Activated CD8-positive, alpha-beta memory T cell treated with anti-CD3 and anti-CD28 coated beads for 36 hours (primary cell): Measurements from ENCODE around the gene FAM234A. TPM values are rescaled to one million over a fixed set of nuclear protein-coding genes. Genes with fewer than 3 reads are reported as not detected.
"Not testable (repeated sequence)": the region's sequence is repeated elsewhere in the genome, so short reads cannot be mapped to it uniquely, and the experiment has no call there.

Source experiments
- CTCF ChIA-PET: fragments of 350-600 bp; sonication (Branson Sonifier 250); formaldehyde crosslinking; loops from one replicate; lab custom pipeline; 2021; ENCODE audit warnings: antibody characterized with exemption; lab: Charles Lee
- POLR2A ChIA-PET: fragments of 350-600 bp; sonication (Branson Sonifier 250); formaldehyde crosslinking; loops from one replicate; lab custom pipeline; 2021; ENCODE audit warnings: antibody characterized with exemption; lab: Charles Lee
- total RNA-seq, 2 experiments: library from RNA; stranded (reverse); gene quantifications; one replicate each; pipeline ENCODE4 v1.2.3, GENCODE V29; 2021

The FAM234A gene
- 10 to 100 TPM; 20.6 to 21.8 TPM for total RNA-seq

GRCh38 chr16:234468-235305 is at the start of gene FAM234A:
FAM234A (plus strand) TSS chr16:234821; CDS start chr16:254414, 19,593 bp downstream.
- ChIA-PET CTCF (interaction anchor here (0.8 to 1.9 kb wide), 10 partner anchors 18 to 138 kb away, joined by 3 to 9 read pairs (median 3); no protein-coding TSS in a partner anchor), POLR2A (interaction anchor here (0.6 to 2.4 kb wide), 7 partner anchors 18 to 456 kb away, joined by 3 to 18 read pairs (median 5); partner anchors contain the start of gene AXIN1)

- POLR2A ChIA-PET: no interaction called here
- CTCF ChIA-PET: interaction anchor here (0.5 to 1.0 kb wide), 2 partner anchors 13 to 78 kb away, joined by 3 to 6 read pairs; no protein-coding TSS in a partner anchor
Measured at GRCh38 chr16:185213-185612, 49.4 kb upstream of the FAM234A start.

- ChIA-PET POLR2A (no interaction called here), CTCF (interaction anchor here (0.5 to 1.0 kb wide), 2 partner anchors 12 to 79 kb away, joined by 3 to 6 read pairs; no protein-coding TSS in a partner anchor)
Measured at GRCh38 chr16:185691-186090, 48.9 kb upstream of the FAM234A start.

- POLR2A ChIA-PET: no interaction called here
- CTCF ChIA-PET: interaction anchor here (1.0 kb wide), 1 partner anchor 9 kb away, joined by 3 read pairs; no protein-coding TSS in a partner anchor
Measured at GRCh38 chr16:187330-187729, 47.3 kb upstream of the FAM234A start.

GRCh38 chr16:188674-189073 is 45.9 kb upstream of the FAM234A start:
- ChIA-PET POLR2A (no interaction called here), CTCF (interaction anchor here (1.1 kb wide), 1 partner anchor 22 kb away, joined by 3 read pairs; no protein-coding TSS in a partner anchor)

GRCh38 chr16:189604-190186 is 44.9 kb upstream of the FAM234A start:
- ChIA-PET POLR2A (no interaction called here), CTCF (no interaction called here)

- CTCF ChIA-PET: interaction anchor here (1.5 to 2.0 kb wide), 3 partner anchors 10 to 95 kb away, joined by 5 to 8 read pairs (median 7); no protein-coding TSS in a partner anchor
- POLR2A ChIA-PET: no interaction called here
Measured at GRCh38 chr16:191831-192230, 42.8 kb upstream of the FAM234A start.

GRCh38 chr16:192686-193085 is 41.9 kb upstream of the FAM234A start:
- ChIA-PET CTCF (interaction anchor here (1.6 to 2.0 kb wide), 2 partner anchors 11 to 86 kb away, joined by 7 to 8 read pairs; no protein-coding TSS in a partner anchor), POLR2A (no interaction called here)

- ChIA-PET POLR2A (no interaction called here), CTCF (interaction anchor here (0.5 to 2.0 kb wide), 2 partner anchors 12 to 66 kb away, joined by 4 to 8 read pairs; no protein-coding TSS in a partner anchor)
Measured at GRCh38 chr16:193441-193840, 41.2 kb upstream of the FAM234A start.

GRCh38 chr16:194516-194915 is 40.1 kb upstream of the FAM234A start:
- ChIA-PET CTCF (interaction anchor here (1.3 to 1.8 kb wide), 2 partner anchors 13 to 88 kb away, joined by 3 to 8 read pairs; no protein-coding TSS in a partner anchor), POLR2A (interaction anchor here (0.6 kb wide), 1 partner anchor 28 kb away, joined by 4 read pairs; no protein-coding TSS in a partner anchor)

GRCh38 chr16:200388-200787 is 34.2 kb upstream of the FAM234A start:
- ChIA-PET CTCF (interaction anchor here (0.6 to 0.7 kb wide), 2 partner anchors 41 to 398 kb away, joined by 3 read pairs; no protein-coding TSS in a partner anchor), POLR2A (no interaction called here)

GRCh38 chr16:203246-203645 is 31.4 kb upstream of the FAM234A start:
- CTCF ChIA-PET: no interaction called here
- POLR2A ChIA-PET: interaction anchor here (0.5 kb wide), 1 partner anchor 385 kb away, joined by 6 read pairs; no protein-coding TSS in a partner anchor

- ChIA-PET CTCF (interaction anchor here (0.6 kb wide), 1 partner anchor 20 kb away, joined by 6 read pairs; no protein-coding TSS in a partner anchor), POLR2A (interaction anchor here (0.5 kb wide), 1 partner anchor 384 kb away, joined by 6 read pairs; no protein-coding TSS in a partner anchor)
Measured at GRCh38 chr16:204046-204445, 30.6 kb upstream of the FAM234A start.

- POLR2A ChIA-PET: not testable (repeated sequence)
Measured at GRCh38 chr16:209359-209758, 25.3 kb upstream of the FAM234A start.

GRCh38 chr16:211631-212180 is 22.9 kb upstream of the FAM234A start:
- POLR2A ChIA-PET: not testable (repeated sequence)

More at GRCh38 chr16:209359-209758, 25.3 kb upstream of the FAM234A start:
- CTCF ChIA-PET: not testable (repeated sequence)

GRCh38 chr16:212999-213398 is 21.6 kb upstream of the FAM234A start:
- ChIA-PET CTCF (interaction anchor here (0.5 kb wide), 1 partner anchor 15 kb away, joined by 3 read pairs; no protein-coding TSS in a partner anchor), POLR2A (no interaction called here)

More at GRCh38 chr16:211631-212180, 22.9 kb upstream of the FAM234A start:
- CTCF ChIA-PET: not testable (repeated sequence)

- ChIA-PET CTCF (interaction anchor here (1.0 kb wide), 1 partner anchor 40 kb away, joined by 3 read pairs; the partner anchor contains the start of gene HBQ1), POLR2A (no interaction called here)
Measured at GRCh38 chr16:220021-220420, 14.6 kb upstream of the FAM234A start.

- CTCF ChIA-PET: interaction anchor here (0.6 to 1.8 kb wide), 8 partner anchors 24 to 134 kb away, joined by 3 to 7 read pairs (median 4); no protein-coding TSS in a partner anchor
- POLR2A ChIA-PET: interaction anchor here (0.6 to 1.5 kb wide), 5 partner anchors 66 to 175 kb away, joined by 3 to 4 read pairs (median 3); partner anchors contain the start of genes POLR3K and SNRNP25
Measured at GRCh38 chr16:228151-228851, 6.3 kb upstream of the FAM234A start.
